DND-41 (cell line): ENCODE measurements around the gene DOP1B.

Experiments used
- CTCF ChIP-seq: IDR thresholded peaks from 2 replicates; pipeline ENCODE4 v1.5.1; 2012; ENCODE audit warnings: borderline replicate concordance, low read length, moderate library complexity, mild to moderate bottlenecking; ENCODE audit not compliant: poor library complexity, severe bottlenecking; ENCODE audit errors: extremely low read depth
- EZH2 ChIP-seq: IDR thresholded peaks from 3 replicates; pipeline ENCODE4 v1.6.1; 2012; ENCODE audit warnings: borderline replicate concordance, low read depth, mild to moderate bottlenecking, moderate library complexity, low read length, inconsistent platforms; ENCODE audit not compliant: severe bottlenecking

- peak; percentile 40 for TF ChIP-seq CTCF
- no peak for TF ChIP-seq EZH2
Measured at GRCh38 chr21:36169470-36170128, 13.0 kb downstream of the DOP1B start.
